Measurements from ENCODE around the gene OTUD1.

- TF ChIP-seq CTCF (IDR thresholded peaks at IDR 0.05) = no peak
- no peak for TF ChIP-seq POLR2A (IDR thresholded peaks at IDR 0.05)
Measured at GRCh38 chr10:23439961-23440889, 1.4 kb downstream of the OTUD1 start.

Measured in testis (tissue), 2 donors.